ENCODE results near the gene SLC25A19.

The SLC25A19 gene

GRCh38 chr17:75271233-75271954, 17.8 kb downstream of the SLC25A19 start:
- no peak for TF ChIP-seq PAX5 (IDR thresholded peaks at IDR 0.05; ENCODE audit: insufficient read depth, low read length, severe bottlenecking)
- TF ChIP-seq POLR2AphosphoS5 (IDR thresholded peaks at IDR 0.05; ENCODE audit: low read depth, low read length) = no peak
- TF ChIP-seq TAF1 (IDR thresholded peaks at IDR 0.05; ENCODE audit: low read depth, low read length) = no peak
- TF ChIP-seq POU2F2 (IDR thresholded peaks at IDR 0.05; ENCODE audit: low read depth, low read length) = no peak
- no peak; the same call in 1 of the 2 replicates for TF ChIP-seq SPI1 (IDR thresholded peaks at IDR 0.05; ENCODE audit: low read depth, low read length)
- no peak for TF ChIP-seq POLR2A (IDR thresholded peaks at IDR 0.05; ENCODE audit: low read depth, low read length)
- FAIRE-seq (peak; percentile 97), DNase-seq (ENCODE audit: insufficient read length, low spot score) (peak; percentile 95)

- TF ChIP-seq TAF1 (IDR thresholded peaks at IDR 0.05; ENCODE audit: low read depth, low read length) = no peak
- TF ChIP-seq SPI1 (IDR thresholded peaks at IDR 0.05; ENCODE audit: low read depth, low read length) = no peak
- TF ChIP-seq PAX5 (IDR thresholded peaks at IDR 0.05; ENCODE audit: insufficient read depth, low read length, severe bottlenecking) = peak; percentile 20
- no peak for TF ChIP-seq POLR2A (IDR thresholded peaks at IDR 0.05; ENCODE audit: low read depth, low read length)
- no peak for FAIRE-seq
- no peak for DNase-seq (ENCODE audit: insufficient read length, low spot score)
Measured at GRCh38 chr17:75270966-75271232, 18.3 kb downstream of the SLC25A19 start, which contains the start of gene MIF4GD. Gene MIF4GD (minus strand): TSS chr17:75271231. CDS start chr17:75270195, 1,036 bp downstream.

GRCh38 chr17:75270218-75270965, 18.8 kb downstream of the SLC25A19 start:
- peak; percentile 75 for FAIRE-seq
- TF ChIP-seq SPI1 (IDR thresholded peaks at IDR 0.05; ENCODE audit: low read depth, low read length) (no peak), POLR2A (IDR thresholded peaks at IDR 0.05; ENCODE audit: low read depth, low read length) (peak; percentile 69), POLR2AphosphoS5 (IDR thresholded peaks at IDR 0.05; ENCODE audit: low read depth, low read length) (peak; percentile 70; the same call in 1 of the 2 replicates), PAX5 (IDR thresholded peaks at IDR 0.05; ENCODE audit: insufficient read depth, low read length, severe bottlenecking) (no peak)
- peak; percentile 63 for DNase-seq (ENCODE audit: insufficient read length, low spot score)

- DNase-seq (ENCODE audit: insufficient read length, low spot score) = no peak
- FAIRE-seq = no peak
- TF ChIP-seq SPI1 (IDR thresholded peaks at IDR 0.05; ENCODE audit: low read depth, low read length) (no peak), TAF1 (IDR thresholded peaks at IDR 0.05; ENCODE audit: low read depth, low read length) (no peak), POLR2AphosphoS5 (IDR thresholded peaks at IDR 0.05; ENCODE audit: low read depth, low read length) (no peak), POU2F2 (IDR thresholded peaks at IDR 0.05; ENCODE audit: low read depth, low read length) (no peak), POLR2A (IDR thresholded peaks at IDR 0.05; ENCODE audit: low read depth, low read length) (no peak), PAX5 (IDR thresholded peaks at IDR 0.05; ENCODE audit: insufficient read depth, low read length, severe bottlenecking) (no peak)
Measured at GRCh38 chr17:75269844-75270217, 19.4 kb downstream of the SLC25A19 start.

- no peak for FAIRE-seq
- TF ChIP-seq POU2F2 (IDR thresholded peaks at IDR 0.05; ENCODE audit: low read depth, low read length) = peak; percentile 6; the same call in 1 of the 2 replicates
- no peak; the same call in 1 of the 2 replicates for TF ChIP-seq POLR2A (IDR thresholded peaks at IDR 0.05; ENCODE audit: low read depth, low read length)
- no peak for DNase-seq (ENCODE audit: insufficient read length, low spot score)
Measured at GRCh38 chr17:75267411-75268232, 21.6 kb downstream of the SLC25A19 start.

GRCh38 chr17:75267153-75267410, 22.2 kb downstream of the SLC25A19 start:
- FAIRE-seq (peak; percentile 33), DNase-seq (ENCODE audit: insufficient read length, low spot score) (no peak)
- no peak for TF ChIP-seq TAF1 (IDR thresholded peaks at IDR 0.05; ENCODE audit: low read depth, low read length)
- TF ChIP-seq POU2F2 (IDR thresholded peaks at IDR 0.05; ENCODE audit: low read depth, low read length) = no peak
- no peak for TF ChIP-seq PAX5 (IDR thresholded peaks at IDR 0.05; ENCODE audit: insufficient read depth, low read length, severe bottlenecking)
- TF ChIP-seq POLR2AphosphoS5 (IDR thresholded peaks at IDR 0.05; ENCODE audit: low read depth, low read length) = no peak; the same call in 1 of the 2 replicates
- no peak for TF ChIP-seq SPI1 (IDR thresholded peaks at IDR 0.05; ENCODE audit: low read depth, low read length)

- DNase-seq (ENCODE audit: insufficient read length, low spot score) (no peak), FAIRE-seq (no peak)
- TF ChIP-seq POU2F2 (IDR thresholded peaks at IDR 0.05; ENCODE audit: low read depth, low read length) (no peak), POLR2AphosphoS5 (IDR thresholded peaks at IDR 0.05; ENCODE audit: low read depth, low read length) (peak; percentile 50; the same call in 1 of the 2 replicates), POLR2A (IDR thresholded peaks at IDR 0.05; ENCODE audit: low read depth, low read length) (0 out of 2 replicates have a peak, but pooled peaks have one; percentile 7)
Measured at GRCh38 chr17:75266316-75267152, 22.7 kb downstream of the SLC25A19 start.

- FAIRE-seq (no peak), DNase-seq (ENCODE audit: insufficient read length, low spot score) (no peak)
- TF ChIP-seq POLR2AphosphoS5 (IDR thresholded peaks at IDR 0.05; ENCODE audit: low read depth, low read length) (no peak), PAX5 (IDR thresholded peaks at IDR 0.05; ENCODE audit: insufficient read depth, low read length, severe bottlenecking) (no peak), POLR2A (IDR thresholded peaks at IDR 0.05; ENCODE audit: low read depth, low read length) (no peak), SPI1 (IDR thresholded peaks at IDR 0.05; ENCODE audit: low read depth, low read length) (no peak), POU2F2 (IDR thresholded peaks at IDR 0.05; ENCODE audit: low read depth, low read length) (no peak), TAF1 (IDR thresholded peaks at IDR 0.05; ENCODE audit: low read depth, low read length) (no peak)
Measured at GRCh38 chr17:75265614-75266315, 23.5 kb downstream of the SLC25A19 start.

Data from GM12891 (cell line).